GM19463 (cell line): ENCODE data around the gene UNC93B1.
A peak's percentile ranks its signal among the peaks of the same experiment; 100 is the strongest.

Experiments used
- ATAC-seq: cut with Tn5 transposase; IDR thresholded peaks from one replicate; pipeline ENCODE4 v1.9.1; 2021; ENCODE audit warnings: mild to moderate bottlenecking, moderate library complexity; ENCODE audit not compliant: unreplicated experiment

The UNC93B1 gene

GRCh38 chr11:68003846-68004550 lies at the start of gene UNC93B1:
UNC93B1 (minus strand) TSS chr11:68004097; CDS start chr11:68004043, 54 bp downstream.
- peak; percentile 66 for ATAC-seq

DNA sequence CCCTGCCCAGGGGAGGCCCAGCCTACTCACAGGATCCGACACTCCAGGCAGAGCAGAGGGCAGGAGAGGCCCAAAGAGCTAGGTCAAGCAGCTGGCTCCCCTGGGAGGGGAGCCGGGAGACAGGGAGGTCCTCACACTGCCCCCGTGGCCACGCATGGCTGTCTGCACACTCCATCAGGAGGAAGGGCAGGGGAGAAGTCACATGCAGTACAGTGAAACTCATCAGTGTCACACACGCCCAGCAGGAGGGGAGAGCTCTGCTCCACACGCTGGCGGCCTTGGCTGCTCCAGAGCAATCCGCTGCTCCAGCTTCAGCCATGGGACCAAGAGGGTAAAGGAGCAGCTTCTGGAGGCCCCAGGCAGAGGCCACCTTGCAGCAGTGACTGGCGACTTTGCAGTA lies 49.2 kb upstream of the UNC93B1 start:
- no peak for ATAC-seq

DNA sequence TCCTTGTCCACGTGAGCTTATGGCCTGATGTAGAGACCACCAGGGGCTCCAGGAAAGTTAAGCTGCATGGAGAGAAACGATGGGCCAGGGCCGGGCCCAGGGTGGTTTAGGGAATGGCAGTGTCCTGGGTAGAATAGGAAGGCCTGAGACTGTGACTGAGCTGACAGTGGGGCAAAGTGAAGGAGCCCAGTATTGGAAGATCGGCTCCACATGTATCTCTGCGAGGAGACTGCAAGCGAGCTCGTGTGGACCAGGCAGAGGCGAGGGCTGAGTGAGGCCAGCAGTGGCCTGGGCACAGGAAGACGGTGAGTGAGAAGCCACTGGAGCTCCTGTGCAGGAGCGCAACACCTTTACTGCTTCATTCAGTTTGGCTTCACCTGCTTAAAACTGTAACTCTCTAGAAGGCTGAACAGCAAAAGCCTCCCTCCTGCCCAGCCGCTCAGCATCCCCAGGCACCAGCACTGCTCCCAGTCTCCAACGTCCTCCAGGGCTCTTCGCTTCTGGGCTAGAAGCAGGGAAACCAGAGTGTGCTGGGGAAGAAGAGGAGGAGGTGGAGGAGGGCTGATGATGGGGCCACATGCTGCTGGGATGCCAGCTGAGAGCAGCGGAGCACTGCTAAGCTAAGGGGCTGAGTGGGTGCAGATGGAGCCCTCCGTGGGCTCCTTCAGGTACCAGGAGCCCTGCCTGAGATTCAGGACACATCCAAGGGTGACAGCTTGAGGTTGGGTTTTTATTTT lies 48.4 kb upstream of the UNC93B1 start:
- ATAC-seq: no peak

DNA sequence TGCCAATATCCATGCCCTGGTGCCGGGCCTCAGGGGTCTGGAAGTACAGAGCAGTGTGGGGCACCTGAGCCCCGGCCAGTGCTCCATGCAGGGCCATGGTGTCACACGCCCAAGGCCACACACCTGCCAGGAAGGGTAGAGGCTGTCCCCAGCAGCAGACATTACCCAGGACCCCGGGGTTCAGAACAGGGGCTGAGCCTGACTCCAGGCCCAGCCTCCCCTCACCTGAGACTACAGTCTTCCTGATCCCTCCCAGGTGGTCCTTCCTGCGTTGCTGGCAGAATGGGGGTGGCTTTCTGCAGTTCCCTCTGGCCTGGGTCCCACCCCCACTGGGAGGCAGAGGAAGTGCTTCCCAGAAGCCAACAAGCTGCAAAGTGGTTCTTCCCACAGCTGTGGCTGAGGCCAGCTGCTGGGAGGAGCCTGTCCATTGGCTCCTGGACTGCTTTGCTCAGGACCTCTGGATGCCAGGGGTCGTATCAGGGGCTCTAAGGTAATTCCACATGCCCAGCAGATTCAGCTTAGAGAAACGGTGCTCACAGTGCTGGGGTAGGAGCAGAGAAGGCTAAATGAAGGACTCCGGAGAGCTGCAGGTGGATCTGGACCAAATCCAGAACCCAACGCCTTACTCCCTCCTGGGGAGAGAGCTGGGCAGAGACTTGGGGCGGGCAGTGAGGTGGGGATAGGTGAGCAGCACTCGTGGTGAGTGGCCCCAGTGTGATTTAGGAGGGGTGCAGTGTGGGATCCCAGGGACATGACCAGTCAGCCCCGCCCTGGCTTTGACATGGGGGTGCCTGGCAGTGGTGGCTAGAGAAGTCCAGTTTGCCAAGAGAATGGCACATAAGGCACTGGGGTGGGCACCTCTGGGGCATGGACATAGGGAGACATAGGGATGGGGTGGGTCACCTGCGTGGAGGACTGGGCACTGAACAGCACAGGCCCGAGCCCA lies 47.6 kb upstream of the UNC93B1 start:
- ATAC-seq: no peak

- ATAC-seq: no peak
Observed at GRCh38 chr11:68050371-68050841, 46.5 kb upstream of the UNC93B1 start.

GRCh38 chr11:68049509-68050370 lies 45.8 kb upstream of the UNC93B1 start:
- ATAC-seq: no peak

DNA sequence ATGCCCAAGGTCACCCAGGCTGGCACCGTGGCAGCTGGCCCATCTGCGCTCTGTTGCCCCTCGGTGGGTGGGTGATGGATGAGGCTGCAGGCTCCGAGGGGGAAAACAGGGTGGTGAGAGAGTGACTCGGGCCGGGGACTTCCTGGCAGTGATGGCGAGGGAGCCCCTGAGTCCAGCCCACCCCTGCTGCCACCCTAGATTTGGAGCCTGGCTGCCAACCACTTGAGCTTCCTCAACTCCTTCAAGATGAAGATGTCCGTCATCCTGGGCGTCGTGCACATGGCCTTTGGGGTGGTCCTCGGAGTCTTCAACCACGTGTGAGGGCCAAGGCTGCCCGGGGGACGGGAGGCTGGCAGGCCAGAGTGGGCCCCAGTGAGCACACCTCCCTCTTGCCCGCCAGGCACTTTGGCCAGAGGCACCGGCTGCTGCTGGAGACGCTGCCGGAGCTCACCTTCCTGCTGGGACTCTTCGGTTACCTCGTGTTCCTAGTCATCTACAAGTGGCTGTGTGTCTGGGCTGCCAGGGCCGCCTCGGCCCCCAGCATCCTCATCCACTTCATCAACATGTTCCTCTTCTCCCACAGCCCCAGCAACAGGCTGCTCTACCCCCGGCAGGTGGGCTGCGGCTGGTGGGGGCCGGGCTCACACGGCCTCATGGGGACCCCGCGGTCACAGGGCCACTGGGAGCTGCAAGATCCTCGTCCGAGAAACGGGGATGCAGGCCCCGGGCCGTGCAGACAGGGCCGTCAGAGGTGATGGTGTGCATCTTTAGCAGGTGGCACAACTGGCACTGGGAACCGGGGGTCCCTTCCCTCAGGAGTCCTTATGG lies 45.0 kb upstream of the UNC93B1 start:
- ATAC-seq: no peak

- no peak for ATAC-seq
Observed at GRCh38 chr11:68047437-68048290, 43.8 kb upstream of the UNC93B1 start.

GRCh38 chr11:68044898-68045351 lies 41.0 kb upstream of the UNC93B1 start:
- no peak for ATAC-seq

DNA sequence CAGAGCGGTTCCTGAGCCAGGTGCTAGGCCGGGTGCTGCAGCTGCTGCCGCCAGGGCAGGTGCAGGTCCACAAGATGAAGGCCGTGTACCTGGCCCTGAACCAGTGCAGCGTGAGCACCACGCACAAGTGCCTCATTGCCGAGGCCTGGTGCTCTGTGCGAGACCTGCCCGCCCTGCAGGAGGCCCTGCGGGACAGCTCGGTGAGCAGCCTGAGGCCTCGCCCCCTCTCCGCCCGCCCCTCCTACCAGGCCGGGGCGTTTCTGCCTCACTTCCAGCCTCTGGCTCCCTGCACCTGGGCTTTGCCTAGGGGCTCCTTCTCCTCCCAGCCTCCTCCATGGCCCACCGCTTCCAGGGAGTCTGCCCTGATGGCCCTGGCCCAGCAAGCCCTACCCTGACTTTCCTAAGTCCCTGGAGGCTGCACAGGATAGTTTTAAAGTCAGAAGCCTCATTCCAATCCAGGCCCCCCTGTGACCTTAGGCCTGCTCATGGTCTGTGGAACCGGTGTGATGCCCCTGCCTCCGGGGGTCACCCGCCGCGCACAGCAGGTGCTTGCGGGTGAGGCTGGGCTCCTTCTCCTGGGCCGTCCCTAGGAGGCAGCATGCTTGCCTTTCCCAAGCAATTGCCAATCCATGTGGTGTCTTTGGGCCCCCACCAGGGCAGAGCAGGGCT lies 40.4 kb upstream of the UNC93B1 start:
- no peak for ATAC-seq

GRCh38 chr11:68043349-68044144 lies 39.6 kb upstream of the UNC93B1 start:
- ATAC-seq: no peak

DNA sequence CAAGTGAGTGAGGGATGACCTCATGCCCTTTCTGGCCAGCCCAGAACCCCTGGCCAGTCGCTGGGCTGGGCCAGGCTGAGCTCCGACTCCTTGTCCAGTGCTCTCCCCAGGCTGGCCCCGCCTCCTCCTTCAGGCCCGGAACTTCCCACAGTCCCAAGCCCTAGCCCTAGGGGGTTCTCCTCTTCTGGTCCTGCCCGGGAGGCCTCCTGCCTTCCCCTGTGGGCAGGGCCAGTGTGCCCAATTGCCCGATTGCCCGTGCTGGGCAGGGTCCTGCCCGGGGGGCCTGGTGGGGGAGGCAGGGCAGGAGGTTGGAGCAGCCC lies 39.1 kb upstream of the UNC93B1 start:
- no peak for ATAC-seq

GRCh38 chr11:68042219-68043028 lies 38.5 kb upstream of the UNC93B1 start:
- no peak for ATAC-seq

DNA sequence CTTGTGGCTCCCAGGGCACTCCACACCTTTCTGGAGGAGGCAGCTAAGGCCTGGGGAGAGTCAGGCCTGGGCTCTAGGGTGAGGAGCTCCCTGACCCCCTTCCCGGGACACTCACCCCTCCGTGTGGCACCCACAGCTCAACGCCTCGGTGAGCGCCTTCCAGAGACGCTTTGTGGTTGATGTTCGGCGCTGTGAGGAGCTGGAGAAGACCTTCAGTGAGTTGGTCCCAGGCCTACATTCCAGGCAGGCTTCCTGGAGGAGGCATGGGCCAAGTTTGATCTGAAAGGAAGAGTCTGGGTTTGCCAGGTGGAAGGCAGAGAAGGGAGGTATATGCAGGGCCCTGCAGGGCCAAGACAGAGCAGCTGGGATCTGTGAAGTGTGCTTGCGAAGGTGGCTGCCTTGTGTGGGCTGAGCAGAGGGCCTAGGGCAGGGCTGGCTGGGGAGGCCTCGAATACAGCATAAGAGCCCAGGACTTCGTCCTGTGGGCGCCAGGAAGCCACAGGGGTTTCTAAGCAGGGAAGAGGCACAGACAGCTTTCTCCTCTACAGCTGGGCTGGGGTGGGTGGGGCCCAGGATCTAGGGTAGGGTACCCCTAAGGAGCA lies 37.8 kb upstream of the UNC93B1 start:
- ATAC-seq: no peak

GRCh38 chr11:68040957-68041591 lies 37.2 kb upstream of the UNC93B1 start:
- ATAC-seq: no peak
